GM23338 (cell line): ENCODE measurements around the gene ABCC6. TPM values are rescaled to one million over a fixed set of nuclear protein-coding genes. Genes with fewer than 3 reads are reported as not detected.

ENCODE experiments used
- ATAC-seq: fragments of 200-7000 bp; cut with Tn5 transposase; 3 replicates; pipeline ENCODE4 v1.9.1; 2020
- DNase-seq: peaks from one replicate; pipeline ENCODE4 v3.0.0-alpha.2; 2015; ENCODE audit warnings: low spot score
- H2AFZ ChIP-seq: fragments of 200-600 bp; sonication (generic); 2 replicates; pipeline ENCODE4 v1.8.0; 2016; ENCODE audit warnings: antibody characterized with exemption, mild to moderate bottlenecking, moderate library complexity
- H3F3A ChIP-seq: fragments of 200-600 bp; sonication (generic); replicated peaks from 2 replicates; pipeline ENCODE4 v1.8.0; 2017; ENCODE audit warnings: antibody characterized with exemption, mixed run types, low read depth
- H3K27ac ChIP-seq: fragments of 200-600 bp; sonication (generic); 2 replicates; pipeline ENCODE4 v1.6.1; 2016; ENCODE audit warnings: low read depth
- H3K27me3 ChIP-seq: fragments of 200-600 bp; sonication (generic); 2 replicates; pipeline ENCODE4 v1.8.0; 2016; ENCODE audit warnings: mild to moderate bottlenecking, mixed run types, moderate library complexity; ENCODE audit not compliant: insufficient read depth
- H3K36me3 ChIP-seq: fragments of 200-600 bp; sonication (generic); 2 replicates; pipeline ENCODE4 v1.8.0; 2016; ENCODE audit warnings: mild to moderate bottlenecking; ENCODE audit not compliant: insufficient read depth
- H3K4me1 ChIP-seq: fragments of 200-600 bp; sonication (generic); 2 replicates; pipeline ENCODE4 v1.8.0; 2016; ENCODE audit warnings: mild to moderate bottlenecking, moderate library complexity; ENCODE audit not compliant: insufficient read depth
- H3K4me2 ChIP-seq: fragments of 200-600 bp; sonication (generic); 2 replicates; pipeline ENCODE4 v1.7.1; 2017; ENCODE audit warnings: mixed run types
- H3K4me3 ChIP-seq: fragments of 200-600 bp; sonication (generic); 2 replicates; pipeline ENCODE4 v1.6.1; 2016; ENCODE audit warnings: mixed run types
- H3K79me2 ChIP-seq: fragments of 200-600 bp; sonication (generic); replicated peaks from 2 replicates; pipeline ENCODE4 v1.8.0; 2017; ENCODE audit warnings: mild to moderate bottlenecking; ENCODE audit not compliant: insufficient read depth
- H3K9me2 ChIP-seq: fragments of 200-600 bp; sonication (generic); 2 replicates; pipeline ENCODE4 v1.8.0; 2017; ENCODE audit not compliant: insufficient read depth
- H4K20me1 ChIP-seq: fragments of 200-600 bp; sonication (generic); replicated peaks from 2 replicates; pipeline ENCODE4 v1.8.0; 2017; ENCODE audit warnings: mild to moderate bottlenecking; ENCODE audit not compliant: insufficient read depth
- H3K27ac Mint-ChIP-seq: 2 replicates; pipeline ENCODE4 v1.8.0; 2020; ENCODE audit warnings: inconsistent platforms, mild to moderate bottlenecking, moderate library complexity, mixed read lengths
- H3K27me3 Mint-ChIP-seq: 3 replicates; pipeline ENCODE4 v1.8.0; 2022; ENCODE audit warnings: low read depth, mild to moderate bottlenecking, moderate library complexity, mixed read lengths, inconsistent platforms; ENCODE audit not compliant: insufficient read depth, poor library complexity
- H3K36me3 Mint-ChIP-seq: 3 replicates; pipeline ENCODE4 v1.8.0; 2021; ENCODE audit warnings: low read depth, mild to moderate bottlenecking, inconsistent platforms, moderate library complexity, mixed read lengths
- H3K4me1 Mint-ChIP-seq: 3 replicates; pipeline ENCODE4 v1.8.0; 2020; ENCODE audit warnings: mild to moderate bottlenecking, inconsistent platforms, mixed read lengths
- H3K4me3 Mint-ChIP-seq: 3 replicates; pipeline ENCODE4 v1.8.0; 2021; ENCODE audit warnings: moderate library complexity, mild to moderate bottlenecking, inconsistent platforms, mixed read lengths
- H3K9me3 Mint-ChIP-seq: 3 replicates; pipeline ENCODE4 v1.8.0; 2020; ENCODE audit warnings: moderate library complexity, mild to moderate bottlenecking, inconsistent platforms, mixed read lengths
- CREB1 ChIP-seq: fragments of 250-450 bp; sonication (Bioruptor Pico); IDR thresholded peaks from 2 replicates; pipeline ENCODE4 v1.5.0; 2020; ENCODE audit warnings: low read depth, mild to moderate bottlenecking, moderate library complexity
- CTCF ChIP-seq, 2 experiments: fragments of 200-600 bp in 1 of 2; sonication (generic) in 1 of 2; conservative IDR thresholded peaks; 2 replicates each; pipeline versions ENCODE4 v1.5.1 to v1.6.1; 2016 to 2017; ENCODE audit warnings: antibody characterized with exemption in 2 of 2, low read depth in 2 of 2, mild to moderate bottlenecking in 2 of 2, moderate library complexity in 1 of 2
- EZH2 ChIP-seq: fragments of 200-600 bp; sonication (generic); IDR thresholded peaks from one replicate; pipeline ENCODE4 v1.8.0; 2017; ENCODE audit warnings: antibody characterized with exemption, mild to moderate bottlenecking, low read depth; ENCODE audit not compliant: unreplicated experiment
- EZH2phosphoT487 ChIP-seq: fragments of 200-600 bp; sonication (generic); IDR thresholded peaks from one replicate; pipeline ENCODE4 v1.8.1; 2018; ENCODE audit warnings: antibody characterized with exemption; ENCODE audit not compliant: unreplicated experiment
- JUNB ChIP-seq: IDR thresholded peaks from one replicate; pipeline ENCODE4 v1.6.1; 2016; ENCODE audit warnings: antibody characterized with exemption; ENCODE audit not compliant: unreplicated experiment
- NANOG ChIP-seq: IDR thresholded peaks from 2 replicates; pipeline ENCODE4 v1.6.1; 2016; ENCODE audit warnings: antibody characterized with exemption, borderline replicate concordance
- STAT1 ChIP-seq: IDR thresholded peaks from one replicate; pipeline ENCODE4 v1.6.1; 2016; ENCODE audit warnings: antibody characterized with exemption; ENCODE audit not compliant: unreplicated experiment
- ZNF114 ChIP-seq: fragments of 250-450 bp; sonication (Bioruptor Pico); IDR thresholded peaks from 2 replicates; pipeline ENCODE4 v1.5.0; 2020; ENCODE audit warnings: mild to moderate bottlenecking, moderate library complexity
- ZNF331 ChIP-seq: fragments of 250-450 bp; sonication (Bioruptor Pico); IDR thresholded peaks from 2 replicates; pipeline ENCODE4 v1.5.0; 2020; ENCODE audit warnings: low read depth, mild to moderate bottlenecking, moderate library complexity
- ZNF462 ChIP-seq: fragments of 250-450 bp; sonication (Bioruptor Pico); IDR thresholded peaks from 2 replicates; pipeline ENCODE4 v1.5.0; 2020; ENCODE audit warnings: mild to moderate bottlenecking, moderate library complexity
- polyA plus RNA-seq: library from polyadenylated mRNA; unstranded; fragments of >200 nt; fragmentation: Nextera tagmentation; extraction: Ambion mirVana; gene quantifications from 2 replicates; pipeline ENCODE4 v1.2.1, GENCODE V29; 2016
- total RNA-seq: library from RNA; depleted of rRNA; stranded (reverse); fragments of >200 nt; shearing (Covaris generic); gene quantifications from 2 replicates; pipeline ENCODE4 v1.2.3, GENCODE V29; 2014
- TF ChIP-seq, protein P1 (sequence below): IDR thresholded peaks from 2 replicates; pipeline ENCODE4 v1.6.1; 2016; ENCODE audit warnings: antibody characterized with exemption

ABCC6 gene
- total and polyA plus RNA-seq, 2 experiments from 2014 or later: 0.73 to 2.8 TPM

GRCh38 chr16:16131659-16132058 is 91.6 kb downstream of the ABCC6 start (continued):
- TF ChIP-seq, protein P1, sequence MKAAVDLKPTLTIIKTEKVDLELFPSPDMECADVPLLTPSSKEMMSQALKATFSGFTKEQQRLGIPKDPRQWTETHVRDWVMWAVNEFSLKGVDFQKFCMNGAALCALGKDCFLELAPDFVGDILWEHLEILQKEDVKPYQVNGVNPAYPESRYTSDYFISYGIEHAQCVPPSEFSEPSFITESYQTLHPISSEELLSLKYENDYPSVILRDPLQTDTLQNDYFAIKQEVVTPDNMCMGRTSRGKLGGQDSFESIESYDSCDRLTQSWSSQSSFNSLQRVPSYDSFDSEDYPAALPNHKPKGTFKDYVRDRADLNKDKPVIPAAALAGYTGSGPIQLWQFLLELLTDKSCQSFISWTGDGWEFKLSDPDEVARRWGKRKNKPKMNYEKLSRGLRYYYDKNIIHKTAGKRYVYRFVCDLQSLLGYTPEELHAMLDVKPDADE: no peak
- no peak for TF ChIP-seq JUNB

GRCh38 chr16:16131204-16131603 is 92.1 kb downstream of the ABCC6 start:
- Mint-ChIP-seq H3K4me3 (no peak overlapping the region), H3K36me3 (peaks cover 71% of the 10 kb centered on the region), H3K9me3 (no peaks in the 10 kb centered on the region), H3K27me3 (peaks cover 9% of the 10 kb centered on the region), H3K27ac (no peak overlapping the region), H3K4me1 (no peaks in the 10 kb centered on the region)
- Histone ChIP-seq H3K27me3 (no peaks in the 10 kb centered on the region), H3K36me3 (peaks cover 32% of the 10 kb centered on the region), H2AFZ (no peak overlapping the region), H3K79me2 (no peaks in the 10 kb centered on the region), H4K20me1 (no peaks in the 10 kb centered on the region; the same call in 1 of the 2 replicates), H3K4me3 (no peak overlapping the region), H3K4me1 (no peaks in the 10 kb centered on the region), H3K27ac (no peak overlapping the region), H3F3A (no peaks in the 10 kb centered on the region), H3K4me2 (no peak overlapping the region), H3K9me2 (no peaks in the 10 kb centered on the region)
- no peak for ATAC-seq
- TF ChIP-seq JUNB: no peak
- no peak for TF ChIP-seq CTCF (conservative IDR thresholded peaks at IDR 0.05; ENCODE audit: low read depth in 2 of 2)
- no peak for TF ChIP-seq ZNF331 (CRISPR knock-in tag)
- TF ChIP-seq ZNF462 (CRISPR knock-in tag): no peak
- no peak for TF ChIP-seq EZH2
- TF ChIP-seq, protein P1: no peak
- no peak for TF ChIP-seq NANOG
- no peak for TF ChIP-seq ZNF114
- TF ChIP-seq EZH2phosphoT487: no peak
- no peak for TF ChIP-seq CREB1 (CRISPR knock-in tag)
- TF ChIP-seq STAT1: no peak
- DNase-seq: no peak
